Peyer's patch (tissue), 4 donors: Measurements from ENCODE around the gene MMP21.

ENCODE experiments used
- POLR2A ChIP-seq, 2 donors: fragments of 450-650 bp; IDR thresholded peaks; one replicate each; pipeline ENCODE4 v1.5.1; 2017; ENCODE audit warnings: antibody characterized with exemption in 2 of 2, mild to moderate bottlenecking in 2 of 2, moderate library complexity in 2 of 2
- TF ChIP-seq, protein P1 (sequence below), 6 experiments: fragments of 450-650 bp in 4 of 6; fragments of 200-600 bp in 2 of 6; sonication (generic) in 1 of 6; IDR thresholded peaks; one replicate each; pipeline ENCODE4 v1.5.1; 2017 to 2019; ENCODE audit warnings: antibody characterized with exemption in 6 of 6, mild to moderate bottlenecking in 3 of 6, moderate library complexity in 1 of 6

GRCh38 chr10:125815764-125816163 lies 40.1 kb upstream of the MMP21 start:
- TF ChIP-seq, protein P1, sequence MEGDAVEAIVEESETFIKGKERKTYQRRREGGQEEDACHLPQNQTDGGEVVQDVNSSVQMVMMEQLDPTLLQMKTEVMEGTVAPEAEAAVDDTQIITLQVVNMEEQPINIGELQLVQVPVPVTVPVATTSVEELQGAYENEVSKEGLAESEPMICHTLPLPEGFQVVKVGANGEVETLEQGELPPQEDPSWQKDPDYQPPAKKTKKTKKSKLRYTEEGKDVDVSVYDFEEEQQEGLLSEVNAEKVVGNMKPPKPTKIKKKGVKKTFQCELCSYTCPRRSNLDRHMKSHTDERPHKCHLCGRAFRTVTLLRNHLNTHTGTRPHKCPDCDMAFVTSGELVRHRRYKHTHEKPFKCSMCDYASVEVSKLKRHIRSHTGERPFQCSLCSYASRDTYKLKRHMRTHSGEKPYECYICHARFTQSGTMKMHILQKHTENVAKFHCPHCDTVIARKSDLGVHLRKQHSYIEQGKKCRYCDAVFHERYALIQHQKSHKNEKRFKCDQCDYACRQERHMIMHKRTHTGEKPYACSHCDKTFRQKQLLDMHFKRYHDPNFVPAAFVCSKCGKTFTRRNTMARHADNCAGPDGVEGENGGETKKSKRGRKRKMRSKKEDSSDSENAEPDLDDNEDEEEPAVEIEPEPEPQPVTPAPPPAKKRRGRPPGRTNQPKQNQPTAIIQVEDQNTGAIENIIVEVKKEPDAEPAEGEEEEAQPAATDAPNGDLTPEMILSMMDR (IDR thresholded peaks at IDR 0.05) = no peak
- TF ChIP-seq POLR2A (IDR thresholded peaks at IDR 0.05) = no peak
